Cardiac fibroblast (primary cell): Measurements from ENCODE around the gene SMC6.

ENCODE experiments used
- DNase-seq, 2 donors: peaks; one replicate each; pipeline versions ENCODE4 v3.0.0 to v3.0.0-alpha.2; 2010; ENCODE audit warnings: low read depth in 2 of 2
- H3K4me3 ChIP-seq, 2 donors: replicated peaks in 1 of 2; 1 replicate in 1 of 2; 2 replicates in 1 of 2; pipeline ENCODE4 v1.5.1; 2011; ENCODE audit warnings: low read depth in 2 of 2, low read length in 2 of 2, mild to moderate bottlenecking in 2 of 2, moderate library complexity in 1 of 2
- CTCF ChIP-seq: IDR thresholded peaks from one replicate; pipeline ENCODE4 v1.5.1; 2011; ENCODE audit warnings: low read depth, mild to moderate bottlenecking, low read length, inconsistent platforms

SMC6 gene

GRCh38 chr2:17793803-17794354, 40.3 kb upstream of the SMC6 start:
- DNase-seq, result no peak
- no peak for TF ChIP-seq CTCF
- H3K4me3 ChIP-seq, result no peak overlapping the region

GRCh38 chr2:17793296-17793695, 39.7 kb upstream of the SMC6 start:
- TF ChIP-seq CTCF, result no peak
- H3K4me3 ChIP-seq, result no peak overlapping the region
- DNase-seq, result no peak

- TF ChIP-seq CTCF, result no peak
- peak in 1 of 2 donors; percentile 20 for DNase-seq
- no peak overlapping the region for H3K4me3 ChIP-seq
Observed at GRCh38 chr2:17792515-17792914, 38.9 kb upstream of the SMC6 start.

- H3K4me3 ChIP-seq, result no peak overlapping the region
- TF ChIP-seq CTCF, result no peak
- no peak for DNase-seq
Observed at GRCh38 chr2:17791817-17792130, 38.2 kb upstream of the SMC6 start.

- no peak for TF ChIP-seq CTCF
- DNase-seq, result peak; percentile 69 to 84
- no peak overlapping the region for H3K4me3 ChIP-seq
Observed at GRCh38 chr2:17791121-17791816, 37.7 kb upstream of the SMC6 start.

GRCh38 chr2:17790536-17790935, 36.9 kb upstream of the SMC6 start:
- no peak for DNase-seq
- no peak for TF ChIP-seq CTCF
- no peak overlapping the region for H3K4me3 ChIP-seq

GRCh38 chr2:17788773-17789172, 35.2 kb upstream of the SMC6 start:
- no peak overlapping the region for H3K4me3 ChIP-seq
- no peak for DNase-seq
- no peak for TF ChIP-seq CTCF
